Hair follicular keratinocyte (primary cell): ENCODE measurements around the gene HMCES. TPM values are rescaled to one million over a fixed set of nuclear protein-coding genes. Genes with fewer than 3 reads are reported as not detected.

Source experiments
- total RNA-seq: library from RNA; depleted of rRNA; stranded (reverse); fragments of >200 nt; gene quantifications from 2 replicates; pipeline ENCODE4 v1.2.3, GENCODE V29; 2015

Gene HMCES
- total RNA-seq: 45.1 and 50.8 TPM in 2 replicates

GRCh38 chr3:129278439-129278965, at the start of gene HMCES:
TSS of gene HMCES (plus strand) at chr3:129278870. CDS start at chr3:129279733, 863 bp downstream.

GRCh38 chr3:129249284-129250065, 29.2 kb upstream of the HMCES start, which contains the start of gene COPG1:
TSS of gene COPG1 (plus strand) at chr3:129249606. CDS start at chr3:129249710, 104 bp downstream.

Other genes starting within 250 kb of the HMCES start
- not detected in 2 replicates for gene GP9, start 218.1 kb upstream of the HMCES start, total RNA-seq
- gene RAB43, start 157.1 kb upstream of the HMCES start, total RNA-seq: 25.5 and 29.1 TPM in 2 replicates
- gene ISY1, start 117.8 kb upstream of the HMCES start, total RNA-seq: 14.4 and 23.6 TPM in 2 replicates
- 275 and 331 TPM in 2 replicates for gene CNBP, start 95.0 kb upstream of the HMCES start, total RNA-seq
- gene COPG1, start 29.3 kb upstream of the HMCES start, total RNA-seq: 143 and 155 TPM in 2 replicates
- gene EFCAB12, start 149.8 kb downstream of the HMCES start, total RNA-seq: not detected in 2 replicates
- gene MBD4, start 161.1 kb downstream of the HMCES start, total RNA-seq: 18.1 and 22.7 TPM in 2 replicates
- gene IFT122, start 161.4 kb downstream of the HMCES start, total RNA-seq: 10.5 and 11.5 TPM in 2 replicates
- not detected in 2 replicates for gene RHO, start 249.8 kb downstream of the HMCES start, total RNA-seq